HEK293 (cell line): Measurements from ENCODE around the gene YPEL1.

Experiments used
- CTCF ChIA-PET: fragments of 350-600 bp; formaldehyde crosslinking; extraction: SDS; loops from one replicate; lab custom pipeline; 2021; ENCODE audit warnings: antibody characterized with exemption; lab: Yijun Ruan, JAX
- POLR2A ChIA-PET: fragments of 300-600 bp; formaldehyde crosslinking; extraction: SDS; loops from one replicate; lab custom pipeline; 2020; ENCODE audit warnings: antibody characterized with exemption, inconsistent platforms; lab: Yijun Ruan, JAX
- H3K27ac ChIP-seq: fragments of 200-500 bp; sonication (Bioruptor generic); 2 replicates; pipeline ENCODE4 v1.5.1; 2014; ENCODE audit warnings: low read depth, low read length, control low read depth, inconsistent platforms; ENCODE audit errors: extremely low read depth
- H3K36me3 ChIP-seq, 2 experiments: fragments of 200-500 bp in 1 of 2; sonication (Bioruptor generic) in 1 of 2; 1 replicate in 1 of 2; 2 replicates in 1 of 2; pipeline ENCODE4 v1.5.1; 2014 to 2017; ENCODE audit warnings: inconsistent platforms in 2 of 2, low read length in 2 of 2; ENCODE audit not compliant: control insufficient read depth in 2 of 2, insufficient read depth in 1 of 2
- H3K4me1 ChIP-seq: fragments of 200-500 bp; sonication (Bioruptor generic); 2 replicates; pipeline ENCODE4 v1.5.1; 2014; ENCODE audit warnings: mild to moderate bottlenecking, low read length, inconsistent platforms; ENCODE audit not compliant: control insufficient read depth, insufficient read depth
- H3K4me3 ChIP-seq: 2 replicates; pipeline ENCODE4 v1.5.1; 2011; ENCODE audit warnings: low read depth, mild to moderate bottlenecking, control low read depth, low read length, moderate library complexity
- H3K9me3 ChIP-seq: fragments of 200-500 bp; sonication (Bioruptor generic); 2 replicates; pipeline ENCODE4 v1.5.1; 2014; ENCODE audit warnings: low read depth, low read length, inconsistent platforms; ENCODE audit not compliant: control insufficient read depth, insufficient read depth
- GLIS1 ChIP-seq: fragments of 450-650 bp; formaldehyde crosslinking; IDR thresholded peaks from 2 replicates; pipeline ENCODE4 v1.5.1; 2016; ENCODE audit warnings: missing biosample characterization, missing genetic modification characterization
- GLIS2 ChIP-seq: fragments of 450-650 bp; formaldehyde crosslinking; IDR thresholded peaks from 2 replicates; pipeline ENCODE4 v1.5.1; 2016; ENCODE audit warnings: missing biosample characterization, missing genetic modification characterization
- KLF1 ChIP-seq: fragments of 450-650 bp; formaldehyde crosslinking; IDR thresholded peaks from 2 replicates; pipeline ENCODE4 v1.5.1; 2016; ENCODE audit warnings: missing biosample characterization, missing genetic modification characterization
- KLF10 ChIP-seq: fragments of 450-650 bp; IDR thresholded peaks from 2 replicates; pipeline ENCODE4 v1.5.1; 2018; ENCODE audit warnings: missing biosample characterization, mild to moderate bottlenecking, missing genetic modification characterization
- ZBTB10 ChIP-seq: fragments of 450-650 bp; formaldehyde crosslinking; IDR thresholded peaks from 2 replicates; pipeline ENCODE4 v1.5.1; 2016; ENCODE audit warnings: missing biosample characterization, missing genetic modification characterization
- ZBTB8A ChIP-seq: fragments of 450-650 bp; formaldehyde crosslinking; IDR thresholded peaks from 2 replicates; pipeline ENCODE4 v1.5.1; 2016; ENCODE audit warnings: missing biosample characterization, missing genetic modification characterization
- ZNF10 ChIP-seq: fragments of 450-650 bp; formaldehyde crosslinking; IDR thresholded peaks from 2 replicates; pipeline ENCODE4 v1.5.1; 2017; ENCODE audit warnings: missing biosample characterization, missing genetic modification characterization
- ZNF23 ChIP-seq: fragments of 450-650 bp; formaldehyde crosslinking; IDR thresholded peaks from 2 replicates; pipeline ENCODE4 v1.5.1; 2016; ENCODE audit warnings: missing biosample characterization, missing genetic modification characterization, borderline replicate concordance
- ZNF274 ChIP-seq, 2 experiments: fragments of 200-500 bp in 1 of 2; fragments of 450-650 bp in 1 of 2; sonication (Bioruptor generic) in 1 of 2; formaldehyde crosslinking in 1 of 2; IDR thresholded peaks; 2 replicates each; pipeline versions ENCODE4 v1.5.1 to v1.6.1; 2014 to 2016; ENCODE audit warnings: borderline replicate concordance in 1 of 2, inconsistent platforms in 1 of 2, low read length in 1 of 2, missing biosample characterization in 1 of 2, missing genetic modification characterization in 1 of 2
- ZNF404 ChIP-seq: fragments of 450-650 bp; formaldehyde crosslinking; IDR thresholded peaks from 2 replicates; pipeline ENCODE4 v1.5.1; 2017; ENCODE audit warnings: missing biosample characterization, missing genetic modification characterization
- ZNF501 ChIP-seq: fragments of 450-650 bp; formaldehyde crosslinking; IDR thresholded peaks from 2 replicates; pipeline ENCODE4 v1.5.1; 2016; ENCODE audit warnings: missing biosample characterization, missing genetic modification characterization
- ZNF768 ChIP-seq: fragments of 450-650 bp; formaldehyde crosslinking; IDR thresholded peaks from 2 replicates; pipeline ENCODE4 v1.5.1; 2018; ENCODE audit warnings: missing biosample characterization, mild to moderate bottlenecking, missing genetic modification characterization
- TF ChIP-seq, protein P1 (sequence below): fragments of 450-650 bp; formaldehyde crosslinking; IDR thresholded peaks from 2 replicates; pipeline ENCODE4 v1.5.1; 2016; ENCODE audit warnings: missing biosample characterization, missing genetic modification characterization
- TF ChIP-seq, protein P2 (sequence below): fragments of 450-650 bp; formaldehyde crosslinking; IDR thresholded peaks from 2 replicates; pipeline ENCODE4 v1.5.1; 2016; ENCODE audit warnings: missing biosample characterization, missing genetic modification characterization
- TF ChIP-seq, protein P3 (sequence below): fragments of 450-650 bp; IDR thresholded peaks from 2 replicates; pipeline ENCODE4 v1.5.1; 2018; ENCODE audit warnings: missing biosample characterization, missing genetic modification characterization
- TF ChIP-seq, protein P4 (sequence below): fragments of 450-650 bp; formaldehyde crosslinking; IDR thresholded peaks from 2 replicates; pipeline ENCODE4 v1.5.1; 2016; ENCODE audit warnings: missing biosample characterization, missing genetic modification characterization
- TF ChIP-seq, protein P5 (sequence below): fragments of 450-650 bp; formaldehyde crosslinking; IDR thresholded peaks from 2 replicates; pipeline ENCODE4 v1.5.1; 2017; ENCODE audit warnings: missing biosample characterization, missing genetic modification characterization

YPEL1 gene

DNA sequence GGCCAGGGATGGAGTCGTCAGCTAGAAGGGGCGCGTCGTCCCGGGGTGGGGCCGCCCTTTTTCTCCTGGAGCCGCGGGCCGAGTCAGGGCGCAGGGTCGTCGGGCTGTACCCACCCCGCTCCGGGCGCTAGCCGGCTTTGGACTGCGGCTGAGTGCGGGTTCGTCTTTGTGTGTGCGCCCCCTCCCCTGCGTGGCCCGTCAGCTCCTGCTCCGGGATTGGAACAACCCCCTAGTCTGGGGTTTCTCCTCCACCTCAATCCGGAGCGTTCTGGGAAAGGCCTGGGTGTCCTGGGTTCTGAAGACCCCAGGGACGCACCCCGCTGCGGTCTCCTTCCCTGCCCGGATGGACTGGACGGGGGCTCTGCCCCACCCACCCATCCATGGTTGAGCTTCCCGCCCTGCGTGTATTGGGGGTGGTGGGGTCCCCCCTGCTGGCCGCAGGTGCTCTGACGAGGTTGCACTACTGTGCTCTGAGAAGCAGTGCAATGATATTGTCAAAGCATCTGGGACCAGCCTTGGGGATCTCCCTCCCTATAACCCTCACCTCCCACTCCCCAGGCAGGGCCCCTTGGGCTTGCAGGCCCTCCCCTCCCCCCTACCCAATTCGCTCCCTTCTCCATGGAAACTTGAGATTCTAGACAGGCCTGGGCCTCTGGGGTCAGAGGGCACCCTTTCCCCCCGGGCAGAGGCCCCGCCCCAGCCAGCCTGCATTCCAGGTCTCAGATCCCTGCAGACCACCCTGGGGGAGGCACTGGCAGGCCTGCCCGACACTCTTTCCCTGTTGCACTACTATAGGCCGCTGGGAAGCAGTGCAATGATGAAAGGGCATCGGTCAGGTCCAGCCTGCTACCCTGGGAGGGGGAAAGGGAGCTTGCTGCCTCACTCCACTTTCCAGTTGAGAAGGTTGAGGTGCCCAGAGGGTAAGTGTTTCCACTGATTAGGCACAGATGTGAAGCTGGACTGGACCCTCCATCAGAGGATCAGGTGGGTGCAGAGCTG, 82.7 kb downstream of the YPEL1 start:
- Histone ChIP-seq H3K4me3 (peak overlapping the region; percentile 83), H3K4me1 (no peaks in the 10 kb centered on the region), H3K27ac (peak overlapping the region; percentile 48; the same call in 1 of the 2 replicates), H3K9me3 (no peaks in the 10 kb centered on the region), H3K36me3 (peaks cover 0 to 33% of the 10 kb centered on the region in 2 experiments; a peak in 2 of 3 replicates)
- TF ChIP-seq GLIS2 (tag by site-specific recombination) (peak; percentile 48; the same call in 1 of the 2 replicates), ZBTB8A (peak; percentile 67), ZNF274 (IDR thresholded peaks at IDR 0.05; ENCODE audit: low read length) (no peak), ZNF274 (tag by site-specific recombination; IDR thresholded peaks at IDR 0.05; ENCODE audit: borderline replicate concordance) (no peak), ZNF501 (tag by site-specific recombination) (0 out of 2 replicates have a peak, but pooled peaks have one; percentile 13), KLF10 (tag by site-specific recombination) (no peak), KLF1 (0 out of 2 replicates have a peak, but pooled peaks have one; percentile 37), ZBTB10 (tag by site-specific recombination) (0 out of 2 replicates have a peak, but pooled peaks have one; percentile 2), ZNF404 (tag by site-specific recombination) (no peak)
- ChIA-PET POLR2A (interaction anchor here (0.8 to 3.2 kb wide), 4 partner anchors 10 to 25 kb away, joined by 4 to 18 read pairs (median 9); partner anchors contain the start of genes PPIL2 and SDF2L1), CTCF (interaction anchor here (1.2 to 4.8 kb wide), 2 partner anchors 10 to 20 kb away, joined by 3 to 25 read pairs; partner anchors contain the start of genes CCDC116 and SDF2L1)

DNA sequence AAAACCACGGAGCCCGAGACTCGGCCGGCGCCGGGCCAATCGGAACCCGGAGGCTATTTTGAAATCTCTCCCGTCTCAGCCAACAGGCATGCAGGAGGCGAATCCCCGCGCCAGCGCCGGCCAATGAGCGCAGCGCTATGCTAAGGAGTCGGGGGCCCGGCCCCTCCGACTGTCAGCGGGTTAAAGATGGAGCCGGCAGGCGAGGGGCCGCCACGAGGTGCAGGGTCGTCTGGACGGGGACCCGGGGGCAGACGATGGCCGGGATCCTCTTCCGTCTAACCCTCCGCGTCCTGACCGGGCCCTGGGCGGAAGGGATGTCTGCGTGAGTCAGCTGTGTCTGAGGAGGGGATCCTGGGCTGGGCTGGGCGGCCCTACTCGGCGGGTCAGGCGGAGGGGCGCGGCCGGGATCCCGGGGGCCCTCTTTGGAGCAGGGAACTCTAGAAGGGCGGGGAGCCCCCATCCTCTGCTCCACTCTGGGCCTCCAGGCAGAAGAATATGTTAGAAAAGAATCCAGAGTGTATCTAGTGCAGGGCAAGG, 83.5 kb downstream of the YPEL1 start:
- no peaks in the 10 kb centered on the region for H3K4me1 ChIP-seq
- CTCF ChIA-PET: interaction anchor here (1.0 to 4.8 kb wide), 3 partner anchors 9 to 23 kb away, joined by 3 to 25 read pairs (median 3); partner anchors contain the start of genes CCDC116 and SDF2L1
- TF ChIP-seq ZNF274 (IDR thresholded peaks at IDR 0.05; ENCODE audit: low read length) (no peak), ZNF274 (tag by site-specific recombination; IDR thresholded peaks at IDR 0.05; ENCODE audit: borderline replicate concordance) (no peak), GLIS1 (tag by site-specific recombination) (no peak), ZNF768 (tag by site-specific recombination) (no peak), ZNF23 (tag by site-specific recombination) (no peak), ZNF10 (tag by site-specific recombination) (no peak)
- TF ChIP-seq, protein P1, sequence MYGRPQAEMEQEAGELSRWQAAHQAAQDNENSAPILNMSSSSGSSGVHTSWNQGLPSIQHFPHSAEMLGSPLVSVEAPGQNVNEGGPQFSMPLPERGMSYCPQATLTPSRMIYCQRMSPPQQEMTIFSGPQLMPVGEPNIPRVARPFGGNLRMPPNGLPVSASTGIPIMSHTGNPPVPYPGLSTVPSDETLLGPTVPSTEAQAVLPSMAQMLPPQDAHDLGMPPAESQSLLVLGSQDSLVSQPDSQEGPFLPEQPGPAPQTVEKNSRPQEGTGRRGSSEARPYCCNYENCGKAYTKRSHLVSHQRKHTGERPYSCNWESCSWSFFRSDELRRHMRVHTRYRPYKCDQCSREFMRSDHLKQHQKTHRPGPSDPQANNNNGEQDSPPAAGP: peak; percentile 44; the same call in 1 of the 2 replicates
- TF ChIP-seq, protein P2, sequence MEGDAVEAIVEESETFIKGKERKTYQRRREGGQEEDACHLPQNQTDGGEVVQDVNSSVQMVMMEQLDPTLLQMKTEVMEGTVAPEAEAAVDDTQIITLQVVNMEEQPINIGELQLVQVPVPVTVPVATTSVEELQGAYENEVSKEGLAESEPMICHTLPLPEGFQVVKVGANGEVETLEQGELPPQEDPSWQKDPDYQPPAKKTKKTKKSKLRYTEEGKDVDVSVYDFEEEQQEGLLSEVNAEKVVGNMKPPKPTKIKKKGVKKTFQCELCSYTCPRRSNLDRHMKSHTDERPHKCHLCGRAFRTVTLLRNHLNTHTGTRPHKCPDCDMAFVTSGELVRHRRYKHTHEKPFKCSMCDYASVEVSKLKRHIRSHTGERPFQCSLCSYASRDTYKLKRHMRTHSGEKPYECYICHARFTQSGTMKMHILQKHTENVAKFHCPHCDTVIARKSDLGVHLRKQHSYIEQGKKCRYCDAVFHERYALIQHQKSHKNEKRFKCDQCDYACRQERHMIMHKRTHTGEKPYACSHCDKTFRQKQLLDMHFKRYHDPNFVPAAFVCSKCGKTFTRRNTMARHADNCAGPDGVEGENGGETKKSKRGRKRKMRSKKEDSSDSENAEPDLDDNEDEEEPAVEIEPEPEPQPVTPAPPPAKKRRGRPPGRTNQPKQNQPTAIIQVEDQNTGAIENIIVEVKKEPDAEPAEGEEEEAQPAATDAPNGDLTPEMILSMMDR: no peak
- TF ChIP-seq, protein P3, sequence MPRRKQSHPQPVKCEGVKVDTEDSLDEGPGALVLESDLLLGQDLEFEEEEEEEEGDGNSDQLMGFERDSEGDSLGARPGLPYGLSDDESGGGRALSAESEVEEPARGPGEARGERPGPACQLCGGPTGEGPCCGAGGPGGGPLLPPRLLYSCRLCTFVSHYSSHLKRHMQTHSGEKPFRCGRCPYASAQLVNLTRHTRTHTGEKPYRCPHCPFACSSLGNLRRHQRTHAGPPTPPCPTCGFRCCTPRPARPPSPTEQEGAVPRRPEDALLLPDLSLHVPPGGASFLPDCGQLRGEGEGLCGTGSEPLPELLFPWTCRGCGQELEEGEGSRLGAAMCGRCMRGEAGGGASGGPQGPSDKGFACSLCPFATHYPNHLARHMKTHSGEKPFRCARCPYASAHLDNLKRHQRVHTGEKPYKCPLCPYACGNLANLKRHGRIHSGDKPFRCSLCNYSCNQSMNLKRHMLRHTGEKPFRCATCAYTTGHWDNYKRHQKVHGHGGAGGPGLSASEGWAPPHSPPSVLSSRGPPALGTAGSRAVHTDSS (tag by site-specific recombination): no peak
- TF ChIP-seq, protein P4, sequence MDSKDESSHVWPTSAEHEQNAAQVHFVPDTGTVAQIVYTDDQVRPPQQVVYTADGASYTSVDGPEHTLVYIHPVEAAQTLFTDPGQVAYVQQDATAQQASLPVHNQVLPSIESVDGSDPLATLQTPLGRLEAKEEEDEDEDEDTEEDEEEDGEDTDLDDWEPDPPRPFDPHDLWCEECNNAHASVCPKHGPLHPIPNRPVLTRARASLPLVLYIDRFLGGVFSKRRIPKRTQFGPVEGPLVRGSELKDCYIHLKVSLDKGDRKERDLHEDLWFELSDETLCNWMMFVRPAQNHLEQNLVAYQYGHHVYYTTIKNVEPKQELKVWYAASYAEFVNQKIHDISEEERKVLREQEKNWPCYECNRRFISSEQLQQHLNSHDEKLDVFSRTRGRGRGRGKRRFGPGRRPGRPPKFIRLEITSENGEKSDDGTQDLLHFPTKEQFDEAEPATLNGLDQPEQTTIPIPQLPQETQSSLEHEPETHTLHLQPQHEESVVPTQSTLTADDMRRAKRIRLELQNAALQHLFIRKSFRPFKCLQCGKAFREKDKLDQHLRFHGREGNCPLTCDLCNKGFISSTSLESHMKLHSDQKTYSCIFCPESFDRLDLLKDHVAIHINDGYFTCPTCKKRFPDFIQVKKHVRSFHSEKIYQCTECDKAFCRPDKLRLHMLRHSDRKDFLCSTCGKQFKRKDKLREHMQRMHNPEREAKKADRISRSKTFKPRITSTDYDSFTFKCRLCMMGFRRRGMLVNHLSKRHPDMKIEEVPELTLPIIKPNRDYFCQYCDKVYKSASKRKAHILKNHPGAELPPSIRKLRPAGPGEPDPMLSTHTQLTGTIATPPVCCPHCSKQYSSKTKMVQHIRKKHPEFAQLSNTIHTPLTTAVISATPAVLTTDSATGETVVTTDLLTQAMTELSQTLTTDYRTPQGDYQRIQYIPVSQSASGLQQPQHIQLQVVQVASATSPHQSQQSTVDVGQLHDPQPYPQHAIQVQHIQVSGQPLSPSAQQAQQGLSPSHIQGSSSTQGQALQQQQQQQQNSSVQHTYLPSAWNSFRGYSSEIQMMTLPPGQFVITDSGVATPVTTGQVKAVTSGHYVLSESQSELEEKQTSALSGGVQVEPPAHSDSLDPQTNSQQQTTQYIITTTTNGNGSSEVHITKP (tag by site-specific recombination): peak; percentile 76
- TF ChIP-seq, protein P5, sequence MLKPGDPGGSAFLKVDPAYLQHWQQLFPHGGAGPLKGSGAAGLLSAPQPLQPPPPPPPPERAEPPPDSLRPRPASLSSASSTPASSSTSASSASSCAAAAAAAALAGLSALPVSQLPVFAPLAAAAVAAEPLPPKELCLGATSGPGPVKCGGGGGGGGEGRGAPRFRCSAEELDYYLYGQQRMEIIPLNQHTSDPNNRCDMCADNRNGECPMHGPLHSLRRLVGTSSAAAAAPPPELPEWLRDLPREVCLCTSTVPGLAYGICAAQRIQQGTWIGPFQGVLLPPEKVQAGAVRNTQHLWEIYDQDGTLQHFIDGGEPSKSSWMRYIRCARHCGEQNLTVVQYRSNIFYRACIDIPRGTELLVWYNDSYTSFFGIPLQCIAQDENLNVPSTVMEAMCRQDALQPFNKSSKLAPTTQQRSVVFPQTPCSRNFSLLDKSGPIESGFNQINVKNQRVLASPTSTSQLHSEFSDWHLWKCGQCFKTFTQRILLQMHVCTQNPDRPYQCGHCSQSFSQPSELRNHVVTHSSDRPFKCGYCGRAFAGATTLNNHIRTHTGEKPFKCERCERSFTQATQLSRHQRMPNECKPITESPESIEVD: no peak

More for the DNA sequence above, 83.5 kb downstream of the YPEL1 start:
- Histone ChIP-seq H3K9me3 (no peaks in the 10 kb centered on the region), H3K4me3 (peak overlapping the region; percentile 83), H3K27ac (peak overlapping the region; percentile 48; the same call in 1 of the 2 replicates), H3K36me3 (peaks cover 0 to 36% of the 10 kb centered on the region in 2 experiments; a peak in 2 of 3 replicates)
- POLR2A ChIA-PET: interaction anchor here (0.6 to 3.2 kb wide), 5 partner anchors 10 to 60 kb away, joined by 4 to 18 read pairs (median 5); partner anchors contain the start of genes PPIL2 and SDF2L1
